Heart right ventricle (tissue), 16 donors: Measurements from ENCODE around the gene MDM2. TPM values are rescaled to one million over a fixed set of nuclear protein-coding genes. Genes with fewer than 3 reads are reported as not detected.
"Not testable (repeated sequence)": the region's sequence is repeated elsewhere in the genome, so short reads cannot be mapped to it uniquely, and the experiment has no call there.

Source experiments
- ATAC-seq, 8 donors: fragments of 200-7000 bp; cut with Tn5 transposase; one replicate each; pipeline ENCODE4 v1.9.1; 2020; ENCODE audit warnings: mild to moderate bottlenecking in 8 of 8, moderate library complexity in 8 of 8, moderate number of reproducible peaks in 1 of 8
- DNase-seq, 2 donors: peaks; one replicate each; pipeline ENCODE4 v3.0.0-alpha.2; 2020
- H3K27ac ChIP-seq, 10 donors: fragments of 200-600 bp; sonication (generic) in 2 of 10; one replicate each; pipeline versions ENCODE4 v1.5.0 to v1.8.0; 2020 to 2022; ENCODE audit warnings: mild to moderate bottlenecking in 3 of 10
- H3K27me3 ChIP-seq, 7 donors: fragments of 200-600 bp; one replicate each; pipeline ENCODE4 v1.8.0; 2021 to 2022; ENCODE audit warnings: mild to moderate bottlenecking in 2 of 7
- H3K36me3 ChIP-seq, 9 donors: fragments of 200-600 bp; sonication (generic) in 1 of 9; one replicate each; pipeline versions ENCODE4 v1.5.0 to v1.8.0; 2020 to 2022; ENCODE audit warnings: mild to moderate bottlenecking in 2 of 9
- H3K4me1 ChIP-seq, 9 donors: fragments of 200-600 bp; sonication (generic) in 1 of 9; one replicate each; pipeline versions ENCODE4 v1.5.0 to v1.8.0; 2020 to 2022; ENCODE audit warnings: mild to moderate bottlenecking in 4 of 9
- H3K4me3 ChIP-seq, 10 donors: fragments of 200-600 bp; sonication (generic) in 2 of 10; one replicate each; pipeline versions ENCODE4 v1.5.0 to v1.8.0; 2020 to 2022; ENCODE audit warnings: mild to moderate bottlenecking in 7 of 10, moderate library complexity in 2 of 10
- H3K9me3 ChIP-seq, 11 donors: fragments of 200-600 bp in 10 of 11; sonication (generic) in 2 of 11; one replicate each; pipeline versions ENCODE4 v1.5.0 to v1.8.0; 2013 to 2022; ENCODE audit warnings: mild to moderate bottlenecking in 2 of 11, control low read depth in 1 of 11, moderate library complexity in 1 of 11
- WGBS, 2 donors: extraction: QIAGEN DNeasy Blood & Tissue Kit; methylation state at CpG; one replicate each; pipeline ENCODE4 v1.1.7; 2013; ENCODE audit warnings: inconsistent platforms in 1 of 2; 5-methylcytosine and 5-hydroxymethylcytosine counted together
- intact Hi-C, 10 donors: fragments of 100-400 bp; cut with DNase I; formaldehyde crosslinking; loops; one replicate each; pipeline versions ENCODE4 v1.11.1 to v1.14.2; 2022
- polyA plus RNA-seq, 2 donors: library from polyadenylated mRNA; stranded (reverse); fragments of 200-250 nt; gene quantifications; one replicate each; pipeline ENCODE4 v1.2.3, GENCODE V29; 2013
- total RNA-seq, 10 donors: library from RNA; stranded (reverse); fragmentation: NEBNext Ultra II Directional in 3 of 10; extraction: Animal tissue kit (Norgen Biotek cat#: 25700) in 3 of 10; gene quantifications; one replicate each; pipeline versions ENCODE4 v1.2.1 to v1.2.4, GENCODE V29; 2021 to 2023
- TF ChIP-seq, protein P1 (sequence below), 9 donors: fragments of 200-600 bp; sonication (generic) in 2 of 9; IDR thresholded peaks; one replicate each; pipeline versions ENCODE4 v1.5.0 to v1.8.0; 2021 to 2022; ENCODE audit warnings: antibody characterized with exemption in 9 of 9, mild to moderate bottlenecking in 5 of 9, moderate library complexity in 1 of 9
- donor health status: Arrhythmogenic right ventricular cardiomyopathy.
- donor health status: ischemic (EF 13 %, LVEDD 7.1; RV severe dilation, severe dysfunction).
- donor health status: healthy with polysubstance abuse.
- donor health status: DM: no; HTN: yes; CAD: no.
- donor health status: DM: no; HTN: no; CAD: no.
- donor health status: ischemic (EF 25% LVEDD 6.9; RV normal size, moderate dysfunction).
- donor health status: ischemic (EF 25% LVEDD 5.7; RV mildly dilated, moderate dysfunction).
- donor health status: healthy.
- donor health status: DM: yes; HTN: yes; CAD: no.
- donor health status: Ischemic cardiomyopathy.
- donor health status: ischemic (EF 35%, LVEDD 5.7; RV mildly dilated, moderate dysfunction).
- donor health status: nonischemic (EF 11% LVEDD 7.7; RV severe dilation, severe dysfunction).
- donor health status: DM: yes; HTN: yes; CAD: no.
- donor health status: PGD.
- donor health status: ischemic (EF 29% LVEDD 5.4; RV normal size, mild dysfunction).
- donor health status: nonischemic (EF 23%, LVEDD 6.1; RV moderate dilation, normal function).

The MDM2 gene
- total and polyA plus RNA-seq, 12 donors, result 15.9 to 95.5 (median 47.1) TPM

DNA sequence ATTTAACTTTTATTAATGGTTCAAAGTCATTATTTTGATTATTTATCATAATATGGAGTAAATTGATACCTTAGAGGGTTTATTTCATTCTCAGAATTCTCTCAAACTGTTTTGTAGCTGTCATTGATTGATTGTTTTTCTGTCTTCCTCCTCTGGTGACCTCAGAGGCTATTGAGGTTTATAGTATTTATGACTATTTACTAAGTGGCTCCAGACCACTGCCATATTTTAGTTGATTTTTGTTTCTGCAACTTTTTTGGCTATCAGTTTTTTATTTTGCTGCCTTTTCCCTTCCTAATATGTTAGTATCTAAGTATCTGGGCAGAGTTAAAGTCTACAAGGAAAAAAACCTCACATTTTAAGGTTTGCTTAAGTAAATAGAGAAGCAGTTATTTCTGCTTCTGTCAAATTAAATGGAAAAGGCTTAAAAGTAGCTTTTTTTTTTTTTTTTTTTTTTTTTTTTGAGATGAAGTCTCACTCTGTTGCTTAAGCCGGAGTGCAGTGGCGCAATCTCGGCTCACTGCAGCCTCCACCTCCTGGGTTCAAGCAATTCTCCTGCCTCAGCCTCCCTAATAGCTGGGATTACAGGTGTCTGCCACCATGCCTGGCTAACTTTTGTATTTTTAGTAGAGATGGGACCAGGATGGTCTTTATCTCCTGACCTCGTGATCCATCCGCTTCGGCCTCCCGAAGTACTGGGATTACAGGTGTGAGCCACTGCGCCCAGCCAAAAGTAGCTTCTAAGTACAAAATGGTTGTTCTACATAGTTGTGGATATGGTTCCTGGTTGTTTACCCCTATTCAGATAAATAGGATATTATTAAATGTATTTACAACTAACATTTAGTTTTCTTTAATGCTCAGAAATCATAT is 8.2 kb downstream of the MDM2 start:
- Histone ChIP-seq H3K4me1 (peaks cover 0 to 48% (median 20%) of the 10 kb centered on the region in 9 donors), H3K4me3 (no peak overlapping the region), H3K9me3 (peaks cover 0 to 4% (median 0%) of the 10 kb centered on the region in 11 donors), H3K36me3 (peaks cover 0 to 100% (median 52%) of the 10 kb centered on the region in 9 donors), H3K27me3 (no peaks in the 10 kb centered on the region), H3K27ac (no peak overlapping the region)
- 97 to 98% methylated on average over 8 of the region's 8 CpGs for WGBS, 2 donors
- intact Hi-C loops, result loop anchor here in 1 of 10 donors (10.0 kb wide), 1 partner anchor 91 kb away; no protein-coding TSS in a partner anchor
- no peak for ATAC-seq
- no peak for DNase-seq
- TF ChIP-seq, protein P1, sequence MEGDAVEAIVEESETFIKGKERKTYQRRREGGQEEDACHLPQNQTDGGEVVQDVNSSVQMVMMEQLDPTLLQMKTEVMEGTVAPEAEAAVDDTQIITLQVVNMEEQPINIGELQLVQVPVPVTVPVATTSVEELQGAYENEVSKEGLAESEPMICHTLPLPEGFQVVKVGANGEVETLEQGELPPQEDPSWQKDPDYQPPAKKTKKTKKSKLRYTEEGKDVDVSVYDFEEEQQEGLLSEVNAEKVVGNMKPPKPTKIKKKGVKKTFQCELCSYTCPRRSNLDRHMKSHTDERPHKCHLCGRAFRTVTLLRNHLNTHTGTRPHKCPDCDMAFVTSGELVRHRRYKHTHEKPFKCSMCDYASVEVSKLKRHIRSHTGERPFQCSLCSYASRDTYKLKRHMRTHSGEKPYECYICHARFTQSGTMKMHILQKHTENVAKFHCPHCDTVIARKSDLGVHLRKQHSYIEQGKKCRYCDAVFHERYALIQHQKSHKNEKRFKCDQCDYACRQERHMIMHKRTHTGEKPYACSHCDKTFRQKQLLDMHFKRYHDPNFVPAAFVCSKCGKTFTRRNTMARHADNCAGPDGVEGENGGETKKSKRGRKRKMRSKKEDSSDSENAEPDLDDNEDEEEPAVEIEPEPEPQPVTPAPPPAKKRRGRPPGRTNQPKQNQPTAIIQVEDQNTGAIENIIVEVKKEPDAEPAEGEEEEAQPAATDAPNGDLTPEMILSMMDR (IDR thresholded peaks at IDR 0.05), result no peak

DNA sequence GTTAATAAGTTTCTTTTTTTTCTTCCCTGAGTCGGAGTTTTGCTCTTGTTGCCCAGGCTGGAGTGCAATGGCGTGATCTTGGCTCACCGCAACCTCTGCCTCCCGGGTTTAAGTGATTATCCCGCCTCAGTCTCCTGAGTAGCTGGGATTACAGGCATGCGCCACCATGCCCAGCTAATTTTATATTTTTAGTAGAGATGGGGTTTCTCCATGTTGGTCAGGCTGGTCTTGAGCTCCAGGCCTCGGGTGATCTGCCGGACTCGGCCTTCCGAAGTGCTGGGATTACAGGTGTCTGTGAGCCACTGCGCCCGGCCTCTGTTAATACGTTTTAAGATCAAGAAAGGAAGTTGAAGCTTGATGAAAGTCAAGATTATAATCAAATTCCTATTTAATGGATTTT is 11.5 kb downstream of the MDM2 start:
- Histone ChIP-seq H3K36me3 (peaks cover 0 to 100% (median 60%) of the 10 kb centered on the region in 9 donors), H3K4me1 (peaks cover 0 to 28% (median 13%) of the 10 kb centered on the region in 9 donors)
- not testable (repeated sequence) for H3K9me3 ChIP-seq, H3K27me3 ChIP-seq, H3K27ac ChIP-seq, H3K4me3 ChIP-seq, DNase-seq, ATAC-seq
- WGBS, 2 donors, result 81 to 82% methylated on average over 13 of the region's 13 CpGs
- intact Hi-C loops, result loop anchor here in 1 of 10 donors (10.0 kb wide), 1 partner anchor 95 kb away; no protein-coding TSS in a partner anchor

GRCh38 chr12:68821357-68822188 is 13.6 kb downstream of the MDM2 start:
- H3K9me3 ChIP-seq, result peaks cover 0 to 4% (median 0%) of the 10 kb centered on the region in 11 donors
- WGBS, 2 donors, result 94 to 95% methylated on average over 6 of the region's 6 CpGs
- DNase-seq, result no peak
- peaks cover 0 to 11% (median 7%) of the 10 kb centered on the region in 9 donors for H3K4me1 ChIP-seq
- TF ChIP-seq, protein P1 (IDR thresholded peaks at IDR 0.05), result no peak
- H3K36me3 ChIP-seq, result peaks cover 0 to 100% (median 62%) of the 10 kb centered on the region in 9 donors
- H3K27me3 ChIP-seq, result no peaks in the 10 kb centered on the region
- intact Hi-C loops, result no loop called here
- no peak for ATAC-seq
- no peak overlapping the region for H3K4me3 ChIP-seq
- no peak overlapping the region for H3K27ac ChIP-seq

GRCh38 chr12:68823696-68824095 is 15.7 kb downstream of the MDM2 start:
- Histone ChIP-seq H3K36me3 (peaks cover 0 to 100% (median 70%) of the 10 kb centered on the region in 9 donors), H3K4me1 (peaks cover 0 to 11% (median 7%) of the 10 kb centered on the region in 9 donors), H3K27ac (peak overlapping the region in 1 of 10 donors; percentile 47), H3K4me3 (no peak overlapping the region), H3K9me3 (peaks cover 0 to 4% (median 0%) of the 10 kb centered on the region in 11 donors), H3K27me3 (no peaks in the 10 kb centered on the region)
- intact Hi-C loops, result no loop called here
- no peak for ATAC-seq
- no peak for DNase-seq
- TF ChIP-seq, protein P1 (IDR thresholded peaks at IDR 0.05), result no peak
- 43 to 52% methylated on average over 3 of the region's 3 CpGs for WGBS, 2 donors
